ENCODE data around the gene LY6G6C. TPM values are rescaled to one million over a fixed set of nuclear protein-coding genes. Genes with fewer than 3 reads are reported as not detected.

The LY6G6C gene
- total RNA-seq, 1 donor, result not detected

GRCh38 chr6:31765910-31766794, 44.6 kb upstream of the LY6G6C start:
- DNase-seq (ENCODE audit: low read depth), result peak; percentile 14

GRCh38 chr6:31765559-31765909, 44.0 kb upstream of the LY6G6C start:
- H3K4me3 ChIP-seq (ENCODE audit: low read depth, low read length), result no peak overlapping the region
- no peak for DNase-seq (ENCODE audit: low read depth)
- TF ChIP-seq CTCF (IDR thresholded peaks at IDR 0.05; ENCODE audit: insufficient read depth, low read depth, low read length), result no peak

More at GRCh38 chr6:31765910-31766794, 44.6 kb upstream of the LY6G6C start:
- peak overlapping the region; percentile 42 for H3K4me3 ChIP-seq (ENCODE audit: low read depth, low read length)
- no peak for TF ChIP-seq CTCF (IDR thresholded peaks at IDR 0.05; ENCODE audit: insufficient read depth, low read depth, low read length)

GRCh38 chr6:31764198-31764597, 42.7 kb upstream of the LY6G6C start:
- H3K4me3 ChIP-seq (ENCODE audit: low read depth, low read length), result no peak overlapping the region
- DNase-seq (ENCODE audit: low read depth), result no peak
- TF ChIP-seq CTCF (IDR thresholded peaks at IDR 0.05; ENCODE audit: insufficient read depth, low read depth, low read length), result no peak

GRCh38 chr6:31763619-31763940, 42.0 kb upstream of the LY6G6C start:
- no peak overlapping the region for H3K4me3 ChIP-seq (ENCODE audit: low read depth, low read length)
- peak; percentile 46 for DNase-seq (ENCODE audit: low read depth)
- TF ChIP-seq CTCF (IDR thresholded peaks at IDR 0.05; ENCODE audit: insufficient read depth, low read depth, low read length), result no peak

GRCh38 chr6:31762878-31763618, 41.5 kb upstream of the LY6G6C start:
- no peak for DNase-seq (ENCODE audit: low read depth)
- H3K4me3 ChIP-seq (ENCODE audit: low read depth, low read length), result no peak overlapping the region
- TF ChIP-seq CTCF (IDR thresholded peaks at IDR 0.05; ENCODE audit: insufficient read depth, low read depth, low read length), result no peak

- H3K4me3 ChIP-seq (ENCODE audit: low read depth, low read length), result no peak within 1 kb of the TSS
- no peak for TF ChIP-seq CTCF (IDR thresholded peaks at IDR 0.05; ENCODE audit: insufficient read depth, low read depth, low read length)
- DNase-seq (ENCODE audit: low read depth), result no peak
These were observed 40.8 kb upstream of the LY6G6C start, which contains the start of gene SAPCD1 for GRCh38 chr6:31762356-31762755. Gene SAPCD1, plus strand, starts transcription at chr6:31762656. Its CDS starts 399 bp downstream, at chr6:31763055.

Measured in fibroblast of villous mesenchyme (primary cell).